Tibial artery (tissue), 4 donors: Measurements from ENCODE around the gene CORO2B.
A peak's percentile ranks its signal among the peaks of the same experiment; 100 is the strongest.

ENCODE experiments used
- DNase-seq, 2 donors: peaks; one replicate each; pipeline ENCODE4 v3.0.0-alpha.2; 2019
- H3K27ac ChIP-seq, 2 donors: fragments of 200-600 bp; sonication (generic) in 1 of 2; 1 replicate in 1 of 2; 2 replicates in 1 of 2; pipeline ENCODE4 v1.5.1; 2018 to 2019; ENCODE audit warnings: mild to moderate bottlenecking in 1 of 2
- H3K27me3 ChIP-seq, 2 donors: fragments of 200-600 bp; sonication (generic) in 1 of 2; one replicate each; pipeline versions ENCODE4 v1.5.1 to v1.6.0; 2016 to 2019
- H3K36me3 ChIP-seq, 3 donors: fragments of 200-600 bp; sonication (generic) in 2 of 3; one replicate each; pipeline ENCODE4 v1.5.1; 2016 to 2019; ENCODE audit warnings: mild to moderate bottlenecking in 2 of 3
- H3K4me1 ChIP-seq, 4 donors: fragments of 200-600 bp; sonication (generic) in 2 of 4; 1 replicate in 3 of 4; 2 replicates in 1 of 4; pipeline ENCODE4 v1.5.1; 2016 to 2019
- H3K4me3 ChIP-seq, 2 donors: fragments of 200-600 bp; sonication (generic) in 1 of 2; 1 replicate in 1 of 2; 2 replicates in 1 of 2; pipeline ENCODE4 v1.5.1; 2018 to 2019; ENCODE audit warnings: mild to moderate bottlenecking in 2 of 2
- H3K9me3 ChIP-seq, 3 donors: fragments of 200-600 bp; sonication (generic) in 1 of 3; one replicate each; pipeline ENCODE4 v1.5.1; 2016 to 2019
- CTCF ChIP-seq, 2 experiments: fragments of 200-600 bp in 1 of 2; fragments of 450-650 bp in 1 of 2; IDR thresholded peaks; one replicate each; pipeline ENCODE4 v1.5.1; 2017 to 2019; ENCODE audit warnings: antibody characterized with exemption in 2 of 2, mild to moderate bottlenecking in 1 of 2, moderate library complexity in 1 of 2
- intact Hi-C: fragments of 100-400 bp; cut with DNase I; formaldehyde crosslinking; loops from one replicate; pipeline ENCODE4 v1.15.0; 2023; ENCODE audit warnings: low total_unique reads

CORO2B gene

DNA sequence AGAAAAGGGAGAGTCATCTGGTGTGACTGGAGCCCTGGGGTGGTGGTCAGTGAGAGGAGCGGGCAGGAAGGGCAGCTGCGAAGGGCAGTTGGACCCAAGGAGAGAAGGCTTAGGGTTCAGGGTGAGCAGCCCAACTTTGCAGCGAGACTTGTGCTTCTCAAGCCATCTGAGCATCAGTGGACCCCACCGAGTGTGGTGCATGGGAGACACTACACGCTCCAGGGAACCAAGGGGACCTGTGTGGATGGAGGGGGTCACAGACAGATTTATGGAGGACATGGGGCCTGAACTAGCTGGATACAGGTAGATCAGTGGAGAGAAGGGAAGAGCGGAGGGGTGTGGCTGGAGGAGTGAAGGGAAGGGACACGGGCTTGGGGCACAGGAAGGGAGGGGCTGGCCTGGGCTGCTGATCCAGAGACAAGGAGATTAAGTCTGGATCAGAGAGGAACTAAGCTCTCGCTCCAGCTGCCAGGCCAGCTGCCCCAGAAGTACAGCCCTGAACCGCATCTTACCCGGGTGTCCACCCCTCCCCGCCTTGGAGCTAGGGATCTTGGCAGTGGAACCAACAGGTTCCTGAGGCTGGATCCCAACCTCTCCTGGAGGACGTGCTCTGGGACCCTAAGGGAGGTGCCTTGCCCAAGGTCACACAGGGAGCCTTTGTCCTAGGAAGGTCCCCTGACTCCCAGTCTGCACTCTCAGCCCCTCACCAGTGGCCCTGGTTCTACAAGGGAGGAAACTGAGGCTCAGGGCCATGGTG lies 120.5 kb downstream of the CORO2B start:
- Histone ChIP-seq H3K27me3 (no peaks in the 10 kb centered on the region), H3K27ac (peak overlapping the region in 1 of 2 donors; percentile 47), H3K9me3 (no peaks in the 10 kb centered on the region), H3K4me3 (no peak overlapping the region), H3K36me3 (no peaks in the 10 kb centered on the region), H3K4me1 (peaks cover 0 to 15% (median 13%) of the 10 kb centered on the region in 4 donors)
- DNase-seq, result no peak
- intact Hi-C loops, result no loop called here
- TF ChIP-seq CTCF (IDR thresholded peaks at IDR 0.05), result no peak

DNA sequence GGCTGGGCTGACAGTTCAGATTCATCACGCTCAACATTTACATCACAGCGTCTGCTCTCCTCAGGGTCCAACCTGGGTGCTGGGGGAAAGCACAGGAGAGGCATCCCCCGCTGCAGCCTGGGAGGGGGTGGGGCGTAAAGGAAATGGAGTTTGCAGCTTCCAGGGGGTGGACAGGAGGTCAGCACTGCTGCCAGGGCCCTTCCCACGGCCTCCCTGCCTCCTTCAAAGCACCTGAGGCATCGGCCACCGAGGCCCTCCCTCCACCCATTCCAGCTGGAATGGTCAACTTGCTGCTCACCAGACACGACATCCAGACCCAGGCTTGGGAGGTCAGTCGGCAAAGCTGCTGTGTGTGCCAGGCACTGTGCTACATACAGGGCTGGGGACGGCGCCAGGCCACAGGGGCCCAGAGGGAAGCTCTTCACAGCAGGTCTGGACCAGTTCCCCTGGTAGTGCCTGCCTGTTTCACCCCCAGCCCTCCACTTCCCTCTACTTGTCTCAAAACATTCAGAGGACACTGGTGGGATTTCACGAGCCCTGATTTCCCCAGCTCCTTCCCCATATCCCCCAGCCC lies 121.2 kb downstream of the CORO2B start:
- H3K36me3 ChIP-seq, result no peaks in the 10 kb centered on the region
- H3K4me3 ChIP-seq, result peak overlapping the region; percentile 5 to 31
- H3K27me3 ChIP-seq, result no peaks in the 10 kb centered on the region
- H3K9me3 ChIP-seq, result no peaks in the 10 kb centered on the region
- intact Hi-C loops, result no loop called here
- TF ChIP-seq CTCF (IDR thresholded peaks at IDR 0.05), result no peak
- DNase-seq, result no peak
- H3K27ac ChIP-seq, result peak overlapping the region; percentile 47 to 55
- H3K4me1 ChIP-seq, result peaks cover 0 to 15% (median 13%) of the 10 kb centered on the region in 4 donors

- H3K27ac ChIP-seq, result peak overlapping the region; percentile 47 to 55
Measured at GRCh38 chr15:68700455-68701123, 121.8 kb downstream of the CORO2B start.

DNA sequence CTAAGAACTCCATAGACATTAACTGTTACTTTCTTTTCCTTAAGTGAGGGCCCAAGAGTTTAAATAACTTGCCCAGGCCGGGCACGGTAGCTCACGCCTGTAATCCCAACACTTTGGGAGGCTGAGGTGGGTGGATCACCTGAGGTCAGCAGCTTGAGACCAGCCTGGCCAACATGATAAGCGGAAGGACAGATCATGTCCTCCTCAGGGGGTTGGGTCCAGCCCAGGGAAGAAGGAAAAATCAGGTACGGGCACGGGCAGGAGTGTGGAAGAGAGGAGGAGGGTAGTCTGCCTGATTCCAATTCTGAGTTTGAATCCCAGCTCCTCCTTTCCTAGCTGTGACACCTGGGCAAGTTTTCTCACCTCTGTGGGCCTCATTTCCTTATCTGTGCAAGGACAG lies 123.1 kb downstream of the CORO2B start:
- no peak for TF ChIP-seq CTCF (IDR thresholded peaks at IDR 0.05)
- Histone ChIP-seq H3K4me3 (no peak overlapping the region), H3K9me3 (no peaks in the 10 kb centered on the region), H3K4me1 (peaks cover 0 to 15% (median 13%) of the 10 kb centered on the region in 4 donors), H3K27ac (no peak overlapping the region), H3K36me3 (no peaks in the 10 kb centered on the region), H3K27me3 (peaks cover 0 to 1% of the 10 kb centered on the region in 2 donors)
- DNase-seq, result no peak
- intact Hi-C loops, result no loop called here

More at GRCh38 chr15:68700455-68701123, 121.8 kb downstream of the CORO2B start:
- no peak for TF ChIP-seq CTCF (IDR thresholded peaks at IDR 0.05)
- Histone ChIP-seq H3K4me3 (peak overlapping the region; percentile 5 to 31), H3K36me3 (no peaks in the 10 kb centered on the region), H3K9me3 (no peaks in the 10 kb centered on the region), H3K27me3 (no peaks in the 10 kb centered on the region), H3K4me1 (peaks cover 0 to 15% (median 13%) of the 10 kb centered on the region in 4 donors)
- DNase-seq, result peak; percentile 51 to 85
- intact Hi-C loops, result no loop called here

DNA sequence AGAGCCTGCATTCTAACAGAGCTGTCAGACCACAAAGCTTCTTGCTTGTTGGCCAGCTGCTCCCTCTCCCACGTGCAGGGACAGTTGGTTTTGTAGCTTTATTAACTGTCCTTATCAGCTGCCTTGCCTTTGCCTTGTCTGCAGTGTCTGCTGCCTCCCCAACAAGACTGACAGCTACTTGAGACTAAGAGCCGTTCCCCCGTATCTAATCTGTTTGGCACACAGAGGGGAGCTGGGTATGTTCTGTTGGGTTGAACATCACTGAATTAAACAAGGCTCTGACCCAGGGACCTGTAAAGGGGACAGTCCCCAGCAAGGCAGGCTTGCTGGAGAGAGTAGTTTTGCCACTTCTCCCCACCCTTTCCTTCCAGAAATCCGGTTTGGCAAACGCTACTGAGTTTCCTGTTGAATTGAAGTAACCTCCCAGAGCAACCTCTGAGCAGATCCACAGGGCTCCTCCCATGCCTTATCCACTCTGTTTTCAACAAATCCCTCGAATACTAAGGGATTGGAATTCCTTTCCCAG lies 125.8 kb downstream of the CORO2B start:
- Histone ChIP-seq H3K4me1 (peaks cover 0 to 15% (median 13%) of the 10 kb centered on the region in 4 donors), H3K27me3 (peaks cover 0 to 2% of the 10 kb centered on the region in 2 donors), H3K9me3 (no peaks in the 10 kb centered on the region), H3K4me3 (no peak overlapping the region), H3K36me3 (no peaks in the 10 kb centered on the region), H3K27ac (no peak overlapping the region)
- no peak for TF ChIP-seq CTCF (IDR thresholded peaks at IDR 0.05)
- peak in 1 of 2 donors; percentile 57 for DNase-seq
- intact Hi-C loops, result no loop called here
